Hepatocyte (in vitro differentiated cells): ENCODE measurements around the gene PLCD3.

Experiments
- CTCF ChIP-seq: fragments of 200-600 bp; sonication (generic); IDR thresholded peaks from 2 replicates; pipeline ENCODE4 v1.5.1; 2016; ENCODE audit warnings: antibody characterized with exemption, mild to moderate bottlenecking; ENCODE audit not compliant: poor library complexity
- EZH2 ChIP-seq: fragments of 200-600 bp; sonication (generic); IDR thresholded peaks from 2 replicates; pipeline ENCODE4 v1.6.1; 2016; ENCODE audit warnings: antibody characterized with exemption, mild to moderate bottlenecking, borderline replicate concordance

DNA sequence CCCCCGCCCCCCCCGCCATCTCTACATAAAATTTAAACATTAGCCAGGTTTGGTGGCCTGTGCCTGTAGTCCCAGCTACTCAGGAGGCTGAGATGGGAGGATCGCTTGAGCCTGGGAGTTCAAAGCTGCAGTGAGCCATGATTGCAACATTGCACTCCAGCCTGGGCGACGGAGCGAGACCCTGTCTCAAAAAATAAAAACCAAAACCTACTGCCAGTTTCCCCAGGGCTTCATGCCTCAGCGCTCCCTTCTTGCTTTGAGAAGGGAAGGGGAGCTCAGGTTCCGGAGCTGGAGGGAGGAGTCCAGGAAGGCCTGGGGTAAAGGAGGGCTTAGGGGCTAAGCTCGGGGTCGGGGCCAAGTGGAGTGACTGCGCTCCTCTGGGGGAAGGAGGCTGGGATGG, 20.5 kb downstream of the PLCD3 start:
- TF ChIP-seq CTCF (no peak), EZH2 (no peak)
